Activated T-cell treated with anti-CD3 and anti-CD28 coated beads, Interleukin-2, amount 50 U/mL, for 24 hours (primary cell): Measurements from ENCODE around the gene FPR3.

Source experiments
- DNase-seq: peaks from one replicate; pipeline ENCODE4 v3.0.0-alpha.2; 2020
- H3K27ac Mint-ChIP-seq: 2 replicates; pipeline ENCODE4 v1.8.0; 2020; ENCODE audit warnings: mild to moderate bottlenecking, mixed read lengths
- H3K27me3 Mint-ChIP-seq: 2 replicates; pipeline ENCODE4 v1.8.0; 2020; ENCODE audit warnings: mixed read lengths
- H3K36me3 Mint-ChIP-seq: 2 replicates; pipeline ENCODE4 v1.8.0; 2020; ENCODE audit warnings: low read depth, mixed read lengths
- H3K4me1 Mint-ChIP-seq: 2 replicates; pipeline ENCODE4 v1.8.0; 2020; ENCODE audit warnings: low read depth, mixed read lengths
- H3K4me3 Mint-ChIP-seq: 2 replicates; pipeline ENCODE4 v1.8.0; 2020; ENCODE audit warnings: mild to moderate bottlenecking, moderate library complexity, mixed read lengths
- H3K9me3 Mint-ChIP-seq: 2 replicates; pipeline ENCODE4 v1.8.0; 2020; ENCODE audit warnings: mixed read lengths

FPR3 gene

GRCh38 chr19:51794885-51795490 lies at the start of gene FPR3:
Gene FPR3 (plus strand): TSS chr19:51795157. CDS start chr19:51823749, 28,592 bp downstream.
- Mint-ChIP-seq H3K4me1 (no peaks in the 10 kb centered on the region), H3K27me3 (peaks cover 7% of the 10 kb centered on the region), H3K36me3 (no peaks in the 10 kb centered on the region), H3K4me3 (no peak within 1 kb of the TSS), H3K27ac (no peak within 1 kb of the TSS), H3K9me3 (peaks cover 7% of the 10 kb centered on the region)
- no peak for DNase-seq

- Mint-ChIP-seq H3K27me3 (peaks cover 4% of the 10 kb centered on the region), H3K4me1 (no peaks in the 10 kb centered on the region), H3K4me3 (no peak overlapping the region), H3K27ac (no peak overlapping the region), H3K36me3 (no peaks in the 10 kb centered on the region), H3K9me3 (no peaks in the 10 kb centered on the region)
- no peak for DNase-seq
These were observed 48.2 kb upstream of the FPR3 start for GRCh38 chr19:51746731-51747130.

DNA sequence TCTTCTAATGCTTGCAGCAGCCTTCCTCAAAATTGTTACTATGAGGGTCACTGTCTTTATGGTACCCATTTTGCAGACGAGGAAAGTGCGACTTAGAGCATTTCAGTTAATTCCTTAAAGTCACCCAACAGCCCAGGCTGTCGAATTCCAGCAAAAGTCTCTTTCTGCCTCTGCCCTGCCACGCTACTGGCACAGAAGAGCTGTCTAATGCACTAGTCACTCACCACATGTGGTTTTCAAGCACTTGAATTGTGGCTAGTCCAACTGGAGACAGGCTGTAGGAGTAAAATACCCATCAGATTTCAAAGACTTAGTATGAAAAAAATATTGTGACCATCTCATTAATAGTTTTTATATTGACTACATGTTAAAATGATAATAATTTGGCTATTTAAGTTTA lies 45.0 kb upstream of the FPR3 start:
- Mint-ChIP-seq H3K27ac (no peak overlapping the region), H3K36me3 (no peaks in the 10 kb centered on the region), H3K9me3 (no peaks in the 10 kb centered on the region), H3K4me1 (no peaks in the 10 kb centered on the region), H3K4me3 (no peak overlapping the region), H3K27me3 (peaks cover 4% of the 10 kb centered on the region)
- DNase-seq, result no peak

GRCh38 chr19:51750400-51751094 lies 44.4 kb upstream of the FPR3 start:
- H3K4me1 Mint-ChIP-seq, result no peaks in the 10 kb centered on the region
- no peak overlapping the region for H3K4me3 Mint-ChIP-seq
- no peak overlapping the region for H3K27ac Mint-ChIP-seq
- H3K9me3 Mint-ChIP-seq, result no peaks in the 10 kb centered on the region
- peaks cover 8% of the 10 kb centered on the region for H3K27me3 Mint-ChIP-seq
- no peak for DNase-seq
- no peaks in the 10 kb centered on the region for H3K36me3 Mint-ChIP-seq

DNA sequence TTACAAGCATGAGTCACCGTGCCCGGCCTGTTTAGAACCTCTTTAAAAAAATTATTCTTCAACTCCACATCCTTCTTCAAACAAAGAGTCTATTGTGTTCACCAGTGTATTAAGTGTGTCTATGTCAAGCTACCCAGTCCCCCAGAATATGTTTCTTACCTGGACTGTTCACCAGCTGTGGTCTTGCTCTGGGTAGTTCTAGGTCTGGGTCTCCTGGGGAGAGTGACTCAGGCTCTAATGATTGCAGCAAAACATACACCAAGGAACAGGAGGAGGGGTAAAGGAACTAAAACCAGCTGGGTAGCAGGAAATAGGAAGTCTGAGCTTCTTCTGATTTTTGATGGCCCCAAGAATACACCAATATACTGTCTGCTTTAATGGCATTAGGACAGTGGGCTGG lies 43.3 kb upstream of the FPR3 start, which contains the start of gene FPR1:
FPR1 (minus strand) TSS at position 224 of the 400 bp plus-strand sequence. CDS start 4,884 bp downstream, outside the sequence.
- Mint-ChIP-seq H3K4me3 (no peak within 1 kb of the TSS), H3K9me3 (no peaks in the 10 kb centered on the region), H3K4me1 (no peaks in the 10 kb centered on the region), H3K27ac (no peak within 1 kb of the TSS), H3K36me3 (no peaks in the 10 kb centered on the region), H3K27me3 (peaks cover 12% of the 10 kb centered on the region)
- DNase-seq, result no peak

DNA sequence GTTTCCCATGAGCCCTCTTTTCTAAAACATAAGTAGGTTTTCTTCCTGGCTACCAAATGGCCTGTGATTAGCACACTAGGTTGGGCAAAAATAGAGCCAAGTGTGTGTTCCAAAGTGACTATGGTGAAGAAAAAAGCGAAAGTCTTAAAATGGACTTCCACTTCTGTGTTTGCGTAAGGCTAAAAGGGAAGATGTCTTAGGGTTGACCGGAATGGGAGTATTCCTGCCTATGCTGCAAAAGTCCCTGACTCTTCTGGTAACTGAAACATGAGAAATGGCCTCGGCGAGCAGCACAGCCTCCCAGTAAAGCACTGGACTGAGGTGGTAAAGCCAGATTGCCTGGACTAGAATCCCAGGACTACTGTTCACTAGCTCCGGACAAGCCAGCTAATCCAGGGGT lies 40.8 kb upstream of the FPR3 start:
- no peak for DNase-seq
- no peak overlapping the region for H3K27ac Mint-ChIP-seq

GRCh38 chr19:51754770-51755169 lies 40.2 kb upstream of the FPR3 start:
- no peak overlapping the region for H3K27ac Mint-ChIP-seq
- no peaks in the 10 kb centered on the region for H3K9me3 Mint-ChIP-seq
- no peaks in the 10 kb centered on the region for H3K36me3 Mint-ChIP-seq
- H3K4me1 Mint-ChIP-seq, result no peaks in the 10 kb centered on the region
- peaks cover 13% of the 10 kb centered on the region for H3K27me3 Mint-ChIP-seq
- H3K4me3 Mint-ChIP-seq, result no peak overlapping the region
- DNase-seq, result no peak

More for the DNA sequence above, 40.8 kb upstream of the FPR3 start:
- no peak overlapping the region for H3K4me3 Mint-ChIP-seq
- peaks cover 12% of the 10 kb centered on the region for H3K27me3 Mint-ChIP-seq
- H3K4me1 Mint-ChIP-seq, result no peaks in the 10 kb centered on the region
- no peaks in the 10 kb centered on the region for H3K9me3 Mint-ChIP-seq
- no peaks in the 10 kb centered on the region for H3K36me3 Mint-ChIP-seq

DNA sequence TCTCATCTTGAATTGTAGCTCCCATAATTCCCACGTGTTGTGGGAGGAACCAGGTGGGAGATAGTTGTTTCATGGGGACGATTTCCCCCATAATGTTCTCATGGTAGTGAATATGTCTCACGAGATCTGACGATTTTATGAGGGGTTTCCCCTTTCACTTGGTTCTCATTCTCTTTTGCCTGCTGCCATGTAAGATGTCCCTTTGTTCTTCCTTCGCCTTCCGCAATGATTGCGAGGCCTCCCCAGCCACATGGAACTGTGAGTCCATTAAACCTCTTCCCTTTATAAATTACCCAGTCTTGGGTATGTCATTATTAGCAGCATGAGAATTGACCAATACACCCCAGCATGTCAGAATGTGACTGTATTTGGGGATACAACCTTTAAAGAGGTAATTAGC lies 39.4 kb upstream of the FPR3 start:
- no peak overlapping the region for H3K4me3 Mint-ChIP-seq
- peaks cover 14% of the 10 kb centered on the region for H3K27me3 Mint-ChIP-seq
- no peaks in the 10 kb centered on the region for H3K9me3 Mint-ChIP-seq
- no peaks in the 10 kb centered on the region for H3K36me3 Mint-ChIP-seq
- no peak overlapping the region for H3K27ac Mint-ChIP-seq
- no peaks in the 10 kb centered on the region for H3K4me1 Mint-ChIP-seq
- no peak for DNase-seq

DNA sequence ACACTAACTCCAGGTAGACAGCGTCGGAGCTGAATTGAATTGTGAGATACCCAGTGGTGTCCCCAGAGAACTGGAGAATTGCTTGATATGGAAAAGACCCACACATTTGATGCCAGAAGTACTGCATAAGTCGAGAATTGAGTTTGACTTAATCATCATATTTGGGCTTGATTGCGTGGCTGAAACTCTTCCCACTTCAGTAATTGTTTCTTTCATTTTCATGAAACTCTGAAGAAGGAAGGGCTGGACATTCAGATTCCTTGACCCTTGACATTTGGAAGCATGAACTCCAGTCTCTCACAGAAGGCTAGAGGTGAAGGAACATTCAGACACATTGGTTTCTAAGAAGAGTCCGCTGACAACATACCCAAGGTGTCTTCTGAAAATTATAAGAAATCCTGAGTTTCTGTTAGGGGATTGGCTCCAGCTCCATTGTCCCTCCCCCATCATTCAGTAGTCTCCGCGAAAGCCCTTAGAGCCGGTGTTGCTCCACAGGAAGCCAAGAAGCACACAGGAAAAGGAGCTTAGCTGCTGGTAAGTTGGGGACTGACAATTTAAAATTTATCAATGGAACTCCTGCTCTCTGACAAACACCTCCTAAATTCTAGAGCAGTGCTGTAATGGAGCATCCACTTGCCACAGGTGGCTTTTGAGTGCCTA lies 34.1 kb upstream of the FPR3 start, which contains the start of gene FPR2:
FPR2 (plus strand) TSS at position 484 of the 660 bp plus-strand sequence. CDS start 7,479 bp downstream, outside the sequence.
- Mint-ChIP-seq H3K27ac (no peak within 1 kb of the TSS), H3K4me3 (no peak within 1 kb of the TSS), H3K4me1 (peaks cover 3% of the 10 kb centered on the region), H3K9me3 (no peaks in the 10 kb centered on the region), H3K27me3 (peaks cover 36% of the 10 kb centered on the region), H3K36me3 (no peaks in the 10 kb centered on the region)
- DNase-seq, result no peak

GRCh38 chr19:51761696-51762095 lies 33.3 kb upstream of the FPR3 start:
- no peak overlapping the region for H3K27ac Mint-ChIP-seq
- no peaks in the 10 kb centered on the region for H3K9me3 Mint-ChIP-seq
- H3K4me3 Mint-ChIP-seq, result no peak overlapping the region

GRCh38 chr19:51765086-51765485 lies 29.9 kb upstream of the FPR3 start:
- Mint-ChIP-seq H3K4me1 (peaks cover 3% of the 10 kb centered on the region), H3K4me3 (no peak overlapping the region), H3K9me3 (no peaks in the 10 kb centered on the region), H3K36me3 (no peaks in the 10 kb centered on the region), H3K27ac (no peak overlapping the region), H3K27me3 (peaks cover 42% of the 10 kb centered on the region)
- DNase-seq, result no peak

More at GRCh38 chr19:51761696-51762095, 33.3 kb upstream of the FPR3 start:
- DNase-seq, result no peak
- Mint-ChIP-seq H3K36me3 (no peaks in the 10 kb centered on the region), H3K27me3 (peaks cover 35% of the 10 kb centered on the region), H3K4me1 (peaks cover 3% of the 10 kb centered on the region)

DNA sequence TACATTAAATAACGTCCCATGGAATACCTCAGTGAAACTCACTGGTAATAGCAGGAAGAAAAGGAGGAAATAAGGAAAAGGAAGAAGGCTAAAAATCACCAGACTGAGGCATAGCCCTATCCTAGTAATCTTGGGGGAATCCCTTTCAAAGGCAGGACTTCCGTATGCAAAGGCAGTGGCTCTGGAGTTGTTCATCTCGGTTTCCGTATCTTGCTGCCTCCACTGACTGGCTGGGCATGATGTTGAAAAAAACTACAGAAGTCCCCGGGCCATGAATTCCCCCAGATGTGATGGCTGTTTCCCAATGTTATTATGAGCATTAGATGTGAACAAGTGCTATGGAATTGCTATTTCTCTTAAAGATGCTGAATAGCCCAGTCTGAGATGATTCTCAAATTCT lies 28.5 kb upstream of the FPR3 start:
- no peaks in the 10 kb centered on the region for H3K9me3 Mint-ChIP-seq
- H3K4me1 Mint-ChIP-seq, result peaks cover 3% of the 10 kb centered on the region
- H3K4me3 Mint-ChIP-seq, result no peak overlapping the region
- no peaks in the 10 kb centered on the region for H3K36me3 Mint-ChIP-seq
- peaks cover 47% of the 10 kb centered on the region for H3K27me3 Mint-ChIP-seq
- no peak for DNase-seq
- H3K27ac Mint-ChIP-seq, result no peak overlapping the region

DNA sequence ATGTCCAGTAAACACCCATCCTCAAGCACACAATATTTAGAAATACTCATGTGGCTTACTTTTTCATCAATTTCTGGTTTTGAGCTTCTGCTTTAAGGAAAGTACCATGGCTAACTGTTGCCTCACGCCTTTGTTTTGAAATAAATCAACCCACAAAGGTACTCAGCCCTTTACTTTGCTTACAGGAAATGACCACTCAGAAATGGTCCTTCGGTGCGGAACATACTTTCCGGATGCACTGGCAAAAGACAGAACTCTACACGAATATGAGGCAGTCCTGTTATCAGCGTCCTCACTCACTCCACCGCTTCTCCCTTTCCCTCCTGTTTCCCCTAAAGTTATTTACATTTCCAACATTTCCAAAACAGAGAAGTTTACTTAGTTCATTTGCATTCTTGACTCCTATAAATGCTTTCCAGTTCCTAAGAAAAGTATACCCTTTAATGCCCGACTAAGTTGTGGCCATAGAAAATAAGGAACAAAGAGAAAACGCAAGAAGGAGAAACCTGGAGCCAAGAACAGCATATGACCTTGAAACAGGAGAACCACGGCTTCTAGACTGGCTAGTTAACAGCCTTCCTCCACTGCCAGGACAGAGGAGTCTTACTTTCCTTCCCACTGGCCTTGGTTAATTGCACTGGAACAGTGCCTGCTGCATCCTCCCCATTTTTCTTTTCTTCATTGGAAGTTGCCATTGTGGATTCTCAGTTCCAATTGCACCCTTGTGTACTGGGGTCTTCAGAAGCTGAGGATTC lies 23.4 kb upstream of the FPR3 start:
- H3K27me3 Mint-ChIP-seq, result peaks cover 55% of the 10 kb centered on the region
- H3K36me3 Mint-ChIP-seq, result no peaks in the 10 kb centered on the region
- no peaks in the 10 kb centered on the region for H3K4me1 Mint-ChIP-seq
- no peak overlapping the region for H3K27ac Mint-ChIP-seq
- no peaks in the 10 kb centered on the region for H3K9me3 Mint-ChIP-seq
- H3K4me3 Mint-ChIP-seq, result no peak overlapping the region
- no peak for DNase-seq

GRCh38 chr19:51772977-51773376 lies 22.0 kb upstream of the FPR3 start:
- H3K9me3 Mint-ChIP-seq, result no peaks in the 10 kb centered on the region
- peaks cover 67% of the 10 kb centered on the region for H3K27me3 Mint-ChIP-seq
- no peak overlapping the region for H3K4me3 Mint-ChIP-seq
- no peak for DNase-seq
- H3K36me3 Mint-ChIP-seq, result no peaks in the 10 kb centered on the region
- H3K27ac Mint-ChIP-seq, result no peak overlapping the region
- peaks cover 3% of the 10 kb centered on the region for H3K4me1 Mint-ChIP-seq
